ENCODE data around the gene TCAIM. TPM values are rescaled to one million over a fixed set of nuclear protein-coding genes. Genes with fewer than 3 reads are reported as not detected.
"Not testable (repeated sequence)": the region's sequence is repeated elsewhere in the genome, so short reads cannot be mapped to it uniquely, and the experiment has no call there.

TCAIM gene
- total RNA-seq, 1 donor from 2014 or later, result 18.4 TPM

- no peak for DNase-seq
These were observed 4.9 kb downstream of the TCAIM start for GRCh38 chr3:44343421-44343820.

DNA sequence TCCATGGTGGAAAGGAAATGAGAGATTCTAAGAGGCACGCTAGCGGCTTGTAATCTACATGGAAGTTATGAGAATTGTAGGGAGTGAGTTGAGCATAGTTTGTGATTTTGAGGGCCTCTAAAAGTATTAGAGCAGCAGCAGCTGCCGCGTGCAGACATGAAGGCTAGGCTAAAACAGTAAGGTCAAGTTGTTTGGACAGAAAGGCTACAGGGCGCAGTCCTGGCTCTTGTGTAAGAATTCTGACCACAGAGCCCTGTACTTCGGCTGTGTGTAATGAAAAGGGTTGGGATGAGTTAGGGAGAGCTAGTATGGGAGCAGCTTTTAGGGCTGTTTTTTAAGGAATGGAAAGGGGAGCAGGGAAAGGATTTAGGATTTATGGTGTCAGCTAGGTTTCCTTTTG is 8.0 kb downstream of the TCAIM start:
- DNase-seq, result not testable (repeated sequence)

- DNase-seq, result no peak
These were observed 10.4 kb downstream of the TCAIM start for GRCh38 chr3:44348993-44349392.

DNA sequence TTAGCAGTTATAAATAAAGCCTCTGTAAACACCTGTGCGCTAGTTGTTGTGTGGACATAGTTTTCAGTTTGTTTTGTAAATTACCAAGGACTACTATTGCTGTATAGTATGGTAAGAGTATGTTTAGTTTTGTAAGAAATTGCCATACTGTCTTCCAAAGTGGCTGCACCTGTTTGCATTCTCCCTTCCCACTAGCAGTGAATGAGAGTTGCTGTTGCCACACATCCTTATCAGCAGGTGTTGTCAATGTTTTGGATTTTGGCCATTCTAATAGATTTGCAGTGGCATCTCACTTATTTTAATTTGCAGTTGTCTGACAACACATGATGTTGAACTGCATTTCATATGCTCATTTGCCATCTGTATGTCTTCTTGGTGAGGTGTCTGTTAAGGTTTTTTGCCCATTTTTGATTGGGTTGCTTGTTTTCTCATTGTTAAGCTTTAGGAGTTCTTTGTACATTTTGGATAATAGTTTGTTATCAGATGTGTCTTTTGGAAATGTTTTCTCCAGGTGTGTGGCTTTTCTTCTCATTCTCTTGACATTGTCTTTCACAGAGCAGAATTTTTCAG is 14.9 kb downstream of the TCAIM start:
- no peak for DNase-seq

GRCh38 chr3:44355362-44356033 is 16.9 kb downstream of the TCAIM start:
- DNase-seq, result no peak

GRCh38 chr3:44359146-44359751 is 20.7 kb downstream of the TCAIM start:
- no peak for DNase-seq

- DNase-seq, result no peak
These were observed 25.0 kb downstream of the TCAIM start for GRCh38 chr3:44363591-44363990.

GRCh38 chr3:44365952-44366351 is 27.4 kb downstream of the TCAIM start:
- no peak for DNase-seq

DNA sequence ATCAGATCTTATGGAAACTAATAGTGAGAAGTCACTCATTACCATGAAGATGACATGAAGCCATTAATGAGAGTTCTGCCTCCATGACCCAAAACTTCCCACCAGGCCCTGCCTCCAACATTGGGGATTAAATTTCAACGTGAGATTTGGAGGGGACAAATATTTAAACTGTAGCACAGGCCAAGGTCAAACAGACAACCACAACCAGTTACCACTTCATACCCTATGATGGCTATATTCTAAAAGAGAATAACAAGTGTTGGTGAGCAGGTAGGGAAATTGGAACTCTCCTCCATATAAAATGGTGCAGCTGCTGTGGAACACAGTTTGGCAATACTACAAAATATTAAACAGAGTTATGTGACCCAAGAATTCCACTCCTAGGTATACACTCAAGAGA is 36.9 kb downstream of the TCAIM start:
- no peak for DNase-seq

GRCh38 chr3:44387404-44387803 is 48.8 kb downstream of the TCAIM start:
- no peak for DNase-seq

GRCh38 chr3:44392489-44392888 is 53.9 kb downstream of the TCAIM start:
- no peak for DNase-seq

DNA sequence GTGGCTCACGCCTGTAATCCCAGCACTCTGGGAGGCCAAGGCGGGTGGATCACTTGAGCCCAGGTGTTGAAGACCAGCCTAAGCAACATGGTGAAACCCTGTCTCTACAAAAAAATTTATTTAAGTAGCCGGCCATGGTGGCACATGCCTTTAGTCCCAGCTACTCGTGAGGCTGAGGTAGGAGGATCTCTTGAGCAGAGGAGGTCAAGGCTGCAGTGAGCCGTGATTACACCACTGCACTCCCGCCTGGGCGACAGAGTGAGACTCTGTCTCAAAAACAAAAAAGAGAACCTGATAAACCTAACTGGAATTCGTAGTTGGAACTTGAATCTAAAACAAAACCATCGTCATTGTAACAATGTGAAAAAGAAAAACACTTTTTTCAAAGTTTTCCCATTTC is 57.1 kb downstream of the TCAIM start:
- no peak for DNase-seq

GRCh38 chr3:44396200-44397171 is 57.9 kb downstream of the TCAIM start:
- no peak for DNase-seq

- DNase-seq, result not testable (repeated sequence)
These were observed 59.7 kb downstream of the TCAIM start for GRCh38 chr3:44398271-44398670.

DNA sequence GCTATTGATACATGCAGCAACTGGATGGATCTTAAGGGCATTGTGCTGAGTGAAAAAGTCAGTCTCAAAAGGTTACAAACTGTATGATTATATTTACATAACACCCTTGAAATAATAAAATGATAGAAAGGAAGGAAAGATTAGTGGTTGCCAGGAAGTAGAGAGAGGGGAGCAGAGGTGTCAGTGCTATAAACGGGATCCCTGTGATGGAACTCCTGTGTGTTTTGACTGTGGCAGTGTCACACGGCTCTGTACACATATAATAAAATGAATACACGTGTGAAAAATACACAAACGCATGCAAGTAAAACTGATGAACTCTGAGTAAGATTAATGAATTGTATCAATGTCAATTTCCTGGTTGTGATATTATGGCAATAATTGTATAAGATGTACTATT is 60.3 kb downstream of the TCAIM start:
- DNase-seq, result no peak

GRCh38 chr3:44400771-44401170 is 62.2 kb downstream of the TCAIM start:
- no peak for DNase-seq

DNA sequence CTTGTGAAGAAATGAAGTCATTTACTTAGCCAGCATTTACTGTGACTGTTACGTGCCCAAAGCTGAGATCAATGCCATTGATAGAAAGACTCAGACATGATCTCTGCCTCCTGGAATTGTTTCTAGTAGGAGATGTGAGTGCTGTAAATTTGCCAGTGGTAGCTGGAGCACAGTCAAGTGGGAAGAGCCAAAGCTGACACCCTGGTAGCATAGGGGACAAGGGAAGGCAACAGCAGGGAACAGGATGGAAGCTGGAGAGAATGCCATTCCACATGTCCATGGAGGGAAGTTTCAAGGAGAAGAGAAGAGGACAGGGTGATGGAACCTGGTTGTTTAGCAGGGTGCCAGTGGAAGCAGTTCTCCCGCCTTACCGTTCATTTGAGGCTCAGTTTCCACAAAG is 64.0 kb downstream of the TCAIM start:
- DNase-seq, result no peak

DNA sequence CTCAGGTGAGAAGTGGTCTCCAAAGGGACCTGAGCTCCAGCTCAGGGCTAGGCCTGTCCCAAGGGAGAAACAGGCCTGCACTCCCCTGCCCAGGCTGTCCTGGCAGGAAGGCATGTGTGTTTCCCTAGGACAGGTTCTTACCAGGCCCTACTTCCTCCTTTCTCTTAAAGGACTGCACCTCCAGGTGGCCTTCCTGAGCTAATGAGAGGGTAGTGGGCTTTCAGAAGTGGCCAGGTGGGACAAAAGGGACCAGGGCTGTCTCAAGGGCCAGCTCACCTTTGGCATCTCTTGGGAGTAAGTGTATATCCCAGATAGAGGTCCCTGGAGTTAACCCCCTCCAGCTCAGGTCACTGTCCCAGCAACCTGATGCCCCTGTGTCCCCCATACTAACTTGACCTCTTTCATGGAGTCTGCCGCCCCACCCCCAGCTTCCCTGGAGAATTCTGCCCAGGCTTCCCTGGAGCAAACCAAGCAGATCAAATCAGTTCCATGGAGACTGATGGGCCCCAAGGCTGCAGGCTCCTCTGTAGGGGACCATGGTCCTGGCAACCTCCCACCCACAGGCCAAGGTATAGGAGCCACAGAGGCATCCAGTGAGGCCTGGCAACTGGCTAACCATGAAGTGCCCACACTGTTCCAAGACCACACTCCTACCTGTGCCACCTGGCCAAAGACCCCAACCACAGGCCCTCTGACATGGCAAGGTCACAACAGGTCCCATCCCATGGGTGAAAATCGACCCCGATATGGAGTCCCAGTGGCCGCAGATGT is 71.3 kb downstream of the TCAIM start:
- no peak for DNase-seq

DNA sequence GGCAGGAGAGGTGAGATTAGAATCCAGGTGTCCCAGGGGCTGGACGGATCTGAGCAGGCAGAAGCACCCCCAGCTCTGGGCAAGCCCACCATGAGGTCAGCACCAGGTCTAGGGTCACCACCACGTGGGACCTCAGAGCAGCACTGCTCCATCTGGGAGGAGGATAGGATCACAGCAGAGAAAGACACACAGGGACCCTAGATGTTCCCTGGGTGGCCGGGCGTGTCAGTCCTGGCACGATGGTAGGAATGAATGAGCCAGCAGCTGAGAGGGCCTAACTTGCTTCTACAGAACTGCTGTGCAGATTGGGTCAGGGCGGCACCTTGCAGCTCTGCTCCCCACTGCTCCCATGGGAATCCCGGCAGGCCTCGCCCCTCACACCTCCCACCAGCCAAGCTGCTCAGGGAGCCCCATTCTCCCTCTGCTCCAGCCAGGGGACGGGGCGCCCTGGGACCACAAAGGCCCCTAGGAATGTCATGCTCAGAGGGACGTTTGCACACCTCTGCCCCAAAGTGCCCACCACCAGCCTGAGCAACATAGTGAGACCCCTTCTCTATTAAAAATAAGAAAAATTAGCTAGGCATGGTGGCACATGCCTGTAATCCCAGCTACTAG is 72.6 kb downstream of the TCAIM start:
- DNase-seq, result no peak

DNA sequence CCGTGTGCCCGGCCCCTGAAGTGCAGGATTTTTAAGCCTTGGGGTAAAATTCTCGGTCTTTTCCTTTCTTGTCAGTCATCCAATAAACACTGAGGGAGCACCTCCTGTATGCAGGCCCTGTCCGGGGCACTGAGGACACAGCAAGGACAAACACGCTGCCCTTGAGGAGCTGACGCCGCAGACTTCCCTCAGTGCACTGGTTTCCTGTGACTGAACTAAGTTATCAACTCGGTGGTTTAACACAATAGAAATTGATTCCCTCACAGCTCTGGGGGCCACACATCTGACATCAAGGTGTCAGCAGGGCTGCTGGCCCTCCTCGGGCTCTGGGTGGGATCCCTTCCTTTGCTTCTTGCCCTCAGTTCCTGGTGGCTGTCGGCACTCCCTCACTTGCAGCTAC is 73.8 kb downstream of the TCAIM start:
- no peak for DNase-seq

DNA sequence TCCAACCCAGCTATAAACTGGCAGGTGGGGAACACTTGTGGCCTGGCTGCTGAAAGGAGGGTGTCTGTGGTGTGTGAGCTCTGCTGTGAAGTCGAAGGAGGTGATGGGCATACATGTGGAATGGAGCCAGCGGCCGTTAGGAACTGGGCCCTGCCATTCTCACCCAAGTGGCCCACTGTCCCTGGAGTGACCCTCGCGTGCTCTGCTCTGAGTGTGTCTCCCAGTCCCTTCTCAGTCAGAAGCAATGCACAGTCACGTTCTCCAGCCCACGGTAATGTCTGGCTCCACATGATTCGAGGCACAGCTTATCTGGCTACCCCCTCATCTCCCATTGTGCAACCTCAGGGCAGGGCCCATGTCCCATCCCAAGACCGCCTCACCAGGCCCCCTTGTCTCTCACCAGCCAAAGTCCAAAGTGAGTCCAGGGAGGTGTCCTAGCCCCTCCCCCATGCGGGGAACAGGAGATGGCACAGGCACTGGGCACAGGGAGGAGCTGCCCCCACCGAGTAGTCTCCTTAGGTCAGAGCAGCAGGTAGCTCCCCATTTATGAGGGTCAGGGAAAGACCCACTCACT is 76.0 kb downstream of the TCAIM start:
- DNase-seq, result no peak

Measured in skin of body (tissue), 2 donors.